Measurements from ENCODE around the gene NDUFAF5. TPM values are rescaled to one million over a fixed set of nuclear protein-coding genes. Genes with fewer than 3 reads are reported as not detected.

The NDUFAF5 gene
- total RNA-seq, 1 experiment from 2014 or later = 40.2 TPM

DNA sequence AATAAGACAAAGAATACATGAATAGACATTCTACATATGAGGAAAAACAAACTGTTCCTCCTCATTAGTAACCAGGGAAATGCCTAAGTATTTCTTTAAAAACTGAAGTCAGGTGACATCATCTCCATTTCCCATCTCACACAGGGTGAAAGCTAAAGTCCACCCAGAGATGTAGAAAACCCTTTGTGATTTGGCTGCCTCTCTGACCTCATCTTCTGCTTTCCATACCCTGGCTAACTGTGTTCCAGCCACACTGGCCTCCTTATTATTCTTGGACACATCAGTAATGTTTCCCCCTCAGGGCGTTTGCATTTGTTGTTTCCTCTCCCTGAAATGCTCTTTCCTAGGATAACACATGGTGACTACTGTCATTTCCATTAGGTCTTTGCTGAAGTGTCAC lies 40.5 kb upstream of the NDUFAF5 start:
- Histone ChIP-seq H3K79me2 (ENCODE audit: insufficient read depth, low read length) (no peaks in the 10 kb centered on the region), H3K18ac (ENCODE audit: insufficient read length, low read depth, low read length) (no peak overlapping the region), H3K27me3 (ENCODE audit: insufficient read depth, low read length) (no peaks in the 10 kb centered on the region), H3K4ac (ENCODE audit: low read depth, low read length) (no peak overlapping the region), H3K27ac (ENCODE audit: insufficient read length, low read depth, low read length) (no peak overlapping the region), H3K23ac (ENCODE audit: insufficient read length, low read depth, low read length) (no peak overlapping the region), H4K8ac (replicated peaks; ENCODE audit: insufficient read length, low read depth, low read length) (no peak overlapping the region), H2BK15ac (ENCODE audit: low read depth, low read length) (no peak overlapping the region), H3K9me3 (ENCODE audit: control insufficient read depth, low read depth, low read length) (no peaks in the 10 kb centered on the region), H3K4me2 (ENCODE audit: insufficient read depth, insufficient read length, low read length) (no peak overlapping the region), H3K4me1 (ENCODE audit: insufficient read depth, low read length) (no peaks in the 10 kb centered on the region), H2BK120ac (ENCODE audit: low read depth, low read length, poor library complexity, severe bottlenecking) (no peak overlapping the region), H4K91ac (ENCODE audit: insufficient read length, low read depth, low read length) (no peak overlapping the region), H3K23me2 (ENCODE audit: insufficient read length, low read depth, low read length, poor library complexity, severe bottlenecking) (no peaks in the 10 kb centered on the region), H2BK12ac (ENCODE audit: insufficient read length, low read depth, low read length) (no peak overlapping the region), H3K9ac (ENCODE audit: extremely low read depth, insufficient read length, low read length) (no peak overlapping the region), H3K56ac (ENCODE audit: insufficient read length, low read depth, low read length) (no peak overlapping the region), H3T11ph (ENCODE audit: low read length) (no peak overlapping the region), H2AFZ (ENCODE audit: low read length) (no peak overlapping the region), H2AK5ac (ENCODE audit: insufficient read length, low read length) (no peak overlapping the region), H2BK5ac (ENCODE audit: insufficient read length, low read length) (no peak overlapping the region), H3K79me1 (ENCODE audit: insufficient read depth, low read depth, low read length, poor library complexity, severe bottlenecking) (no peaks in the 10 kb centered on the region), H2BK20ac (ENCODE audit: low read depth, low read length, poor library complexity, severe bottlenecking) (no peak overlapping the region), H4K5ac (ENCODE audit: insufficient read length, low read depth, low read length) (no peak overlapping the region), H4K20me1 (ENCODE audit: control insufficient read depth, insufficient read depth, insufficient read length) (no peaks in the 10 kb centered on the region), H3K14ac (ENCODE audit: insufficient read depth, low read length) (no peak overlapping the region)
- DNase-seq = no peak
- WGBS (ENCODE audit: extremely low coverage, insufficient read length, low lambda C conversion rate) = no CpG with 5 or more reads among the region's 1 CpG
- H3K4me1 Mint-ChIP-seq = no peaks in the 10 kb centered on the region
- H3K4me3 Mint-ChIP-seq = no peak overlapping the region
- no peaks in the 10 kb centered on the region for H3K27me3 Mint-ChIP-seq (ENCODE audit: low read depth)
- H3K9me3 Mint-ChIP-seq = peaks cover 20 to 24% of the 10 kb centered on the region in 2 experiments
- TF ChIP-seq, protein P1, sequence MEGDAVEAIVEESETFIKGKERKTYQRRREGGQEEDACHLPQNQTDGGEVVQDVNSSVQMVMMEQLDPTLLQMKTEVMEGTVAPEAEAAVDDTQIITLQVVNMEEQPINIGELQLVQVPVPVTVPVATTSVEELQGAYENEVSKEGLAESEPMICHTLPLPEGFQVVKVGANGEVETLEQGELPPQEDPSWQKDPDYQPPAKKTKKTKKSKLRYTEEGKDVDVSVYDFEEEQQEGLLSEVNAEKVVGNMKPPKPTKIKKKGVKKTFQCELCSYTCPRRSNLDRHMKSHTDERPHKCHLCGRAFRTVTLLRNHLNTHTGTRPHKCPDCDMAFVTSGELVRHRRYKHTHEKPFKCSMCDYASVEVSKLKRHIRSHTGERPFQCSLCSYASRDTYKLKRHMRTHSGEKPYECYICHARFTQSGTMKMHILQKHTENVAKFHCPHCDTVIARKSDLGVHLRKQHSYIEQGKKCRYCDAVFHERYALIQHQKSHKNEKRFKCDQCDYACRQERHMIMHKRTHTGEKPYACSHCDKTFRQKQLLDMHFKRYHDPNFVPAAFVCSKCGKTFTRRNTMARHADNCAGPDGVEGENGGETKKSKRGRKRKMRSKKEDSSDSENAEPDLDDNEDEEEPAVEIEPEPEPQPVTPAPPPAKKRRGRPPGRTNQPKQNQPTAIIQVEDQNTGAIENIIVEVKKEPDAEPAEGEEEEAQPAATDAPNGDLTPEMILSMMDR (conservative IDR thresholded peaks at IDR 0.05) = no peak
- peaks cover 49 to 56% (median 50%) of the 10 kb centered on the region in 3 experiments for H3K36me3 Mint-ChIP-seq (ENCODE audit: insufficient read depth in 1 of 3, low read depth in 3 of 3)
- H3K27ac Mint-ChIP-seq = peak overlapping the region in 1 of 3 experiments; percentile 25; a peak in 2 of 7 replicates

Measured in H9 (cell line).